ENCODE results near the gene NCAM1.

DNA sequence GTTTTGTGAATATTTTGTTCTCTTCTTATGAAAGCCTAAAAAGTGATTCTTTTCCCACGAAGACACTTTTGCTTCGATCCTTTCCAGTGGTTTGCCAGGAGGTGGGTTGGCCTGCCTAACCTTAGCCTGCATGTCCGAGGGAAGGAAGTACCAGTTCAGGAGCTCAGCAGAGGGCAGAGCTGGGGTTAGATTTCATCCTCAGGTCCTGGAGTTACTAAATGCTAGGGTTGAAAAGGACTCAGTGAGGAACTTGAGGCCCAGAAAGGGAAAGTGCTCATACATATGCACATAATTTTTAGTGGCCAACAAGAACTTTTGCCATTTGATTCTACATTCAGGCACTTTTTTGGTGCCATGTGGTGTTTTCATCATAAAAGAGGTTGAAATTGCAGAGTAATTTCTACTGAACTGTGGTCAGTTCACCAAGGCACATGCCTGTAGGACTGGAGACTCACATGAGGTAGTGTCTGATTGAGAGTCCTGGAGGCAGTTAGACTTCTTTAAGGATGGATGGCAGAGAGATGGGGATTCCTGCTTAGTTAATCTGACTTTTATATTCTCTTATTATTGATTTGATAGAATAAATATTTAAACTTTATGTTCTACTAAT is 36.7 kb downstream of the NCAM1 start:
- TF ChIP-seq, protein P1, sequence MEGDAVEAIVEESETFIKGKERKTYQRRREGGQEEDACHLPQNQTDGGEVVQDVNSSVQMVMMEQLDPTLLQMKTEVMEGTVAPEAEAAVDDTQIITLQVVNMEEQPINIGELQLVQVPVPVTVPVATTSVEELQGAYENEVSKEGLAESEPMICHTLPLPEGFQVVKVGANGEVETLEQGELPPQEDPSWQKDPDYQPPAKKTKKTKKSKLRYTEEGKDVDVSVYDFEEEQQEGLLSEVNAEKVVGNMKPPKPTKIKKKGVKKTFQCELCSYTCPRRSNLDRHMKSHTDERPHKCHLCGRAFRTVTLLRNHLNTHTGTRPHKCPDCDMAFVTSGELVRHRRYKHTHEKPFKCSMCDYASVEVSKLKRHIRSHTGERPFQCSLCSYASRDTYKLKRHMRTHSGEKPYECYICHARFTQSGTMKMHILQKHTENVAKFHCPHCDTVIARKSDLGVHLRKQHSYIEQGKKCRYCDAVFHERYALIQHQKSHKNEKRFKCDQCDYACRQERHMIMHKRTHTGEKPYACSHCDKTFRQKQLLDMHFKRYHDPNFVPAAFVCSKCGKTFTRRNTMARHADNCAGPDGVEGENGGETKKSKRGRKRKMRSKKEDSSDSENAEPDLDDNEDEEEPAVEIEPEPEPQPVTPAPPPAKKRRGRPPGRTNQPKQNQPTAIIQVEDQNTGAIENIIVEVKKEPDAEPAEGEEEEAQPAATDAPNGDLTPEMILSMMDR (IDR thresholded peaks at IDR 0.05; ENCODE audit: insufficient read depth, low read length, poor library complexity, severe bottlenecking) = no peak
- TF ChIP-seq EZH2phosphoT487 (conservative IDR thresholded peaks at IDR 0.05; ENCODE audit: low read length) = no peak

Data from SU-DHL-6 (cell line).